ENCODE data around the gene TSSC4.

GRCh38 chr11:2416765-2417164 lies 16.2 kb downstream of the TSSC4 start:
- TF ChIP-seq, protein P1, sequence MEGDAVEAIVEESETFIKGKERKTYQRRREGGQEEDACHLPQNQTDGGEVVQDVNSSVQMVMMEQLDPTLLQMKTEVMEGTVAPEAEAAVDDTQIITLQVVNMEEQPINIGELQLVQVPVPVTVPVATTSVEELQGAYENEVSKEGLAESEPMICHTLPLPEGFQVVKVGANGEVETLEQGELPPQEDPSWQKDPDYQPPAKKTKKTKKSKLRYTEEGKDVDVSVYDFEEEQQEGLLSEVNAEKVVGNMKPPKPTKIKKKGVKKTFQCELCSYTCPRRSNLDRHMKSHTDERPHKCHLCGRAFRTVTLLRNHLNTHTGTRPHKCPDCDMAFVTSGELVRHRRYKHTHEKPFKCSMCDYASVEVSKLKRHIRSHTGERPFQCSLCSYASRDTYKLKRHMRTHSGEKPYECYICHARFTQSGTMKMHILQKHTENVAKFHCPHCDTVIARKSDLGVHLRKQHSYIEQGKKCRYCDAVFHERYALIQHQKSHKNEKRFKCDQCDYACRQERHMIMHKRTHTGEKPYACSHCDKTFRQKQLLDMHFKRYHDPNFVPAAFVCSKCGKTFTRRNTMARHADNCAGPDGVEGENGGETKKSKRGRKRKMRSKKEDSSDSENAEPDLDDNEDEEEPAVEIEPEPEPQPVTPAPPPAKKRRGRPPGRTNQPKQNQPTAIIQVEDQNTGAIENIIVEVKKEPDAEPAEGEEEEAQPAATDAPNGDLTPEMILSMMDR (IDR thresholded peaks at IDR 0.05) = no peak
- TF ChIP-seq POLR2A (IDR thresholded peaks at IDR 0.05) = no peak
